CD4-positive, alpha-beta T cell treated with Interleukin-17A for 1 hour (primary cell): ENCODE measurements around the gene OR2Y1.
"Not testable (repeated sequence)": the region's sequence is repeated elsewhere in the genome, so short reads cannot be mapped to it uniquely, and the experiment has no call there.

Experiments used
- DNase-seq: peaks from one replicate; pipeline ENCODE4 v3.0.0-alpha.2; 2020

Gene OR2Y1

GRCh38 chr5:180736536-180736935 is 3.3 kb downstream of the OR2Y1 start:
- DNase-seq: no peak

GRCh38 chr5:180724944-180725343 is 14.9 kb downstream of the OR2Y1 start:
- no peak for DNase-seq

GRCh38 chr5:180723936-180724335 is 15.9 kb downstream of the OR2Y1 start:
- no peak for DNase-seq

GRCh38 chr5:180720486-180720885 is 19.4 kb downstream of the OR2Y1 start:
- no peak for DNase-seq

GRCh38 chr5:180719781-180720180 is 20.1 kb downstream of the OR2Y1 start:
- no peak for DNase-seq

GRCh38 chr5:180718810-180719453 is 20.9 kb downstream of the OR2Y1 start:
- peak; percentile 57 for DNase-seq

GRCh38 chr5:180717989-180718388 is 21.9 kb downstream of the OR2Y1 start:
- no peak for DNase-seq

GRCh38 chr5:180704362-180704761 is 35.5 kb downstream of the OR2Y1 start:
- DNase-seq: no peak

GRCh38 chr5:180703912-180704311 is 35.9 kb downstream of the OR2Y1 start:
- no peak for DNase-seq

GRCh38 chr5:180703371-180703770 is 36.5 kb downstream of the OR2Y1 start:
- not testable (repeated sequence) for DNase-seq

- DNase-seq: not testable (repeated sequence)
Measured at GRCh38 chr5:180700440-180700839, 39.4 kb downstream of the OR2Y1 start.

- no peak for DNase-seq
Measured at GRCh38 chr5:180699042-180699441, 40.8 kb downstream of the OR2Y1 start.

- DNase-seq: no peak
Measured at GRCh38 chr5:180696116-180696515, 43.7 kb downstream of the OR2Y1 start.

GRCh38 chr5:180692429-180692828 is 47.4 kb downstream of the OR2Y1 start:
- DNase-seq: no peak

- DNase-seq: no peak
Measured at GRCh38 chr5:180691046-180691445, 48.8 kb downstream of the OR2Y1 start.

GRCh38 chr5:180690562-180690961 is 49.3 kb downstream of the OR2Y1 start:
- DNase-seq: no peak

GRCh38 chr5:180689775-180690174 is 50.1 kb downstream of the OR2Y1 start:
- DNase-seq: no peak
